CD14-positive monocyte (primary cell): ENCODE data around the gene ANGPTL2. TPM values are rescaled to one million over a fixed set of nuclear protein-coding genes. Genes with fewer than 3 reads are reported as not detected.
A peak's percentile ranks its signal among the peaks of the same experiment; 100 is the strongest.

Experiments
- DNase-seq, 3 donors: peaks; one replicate each; pipeline ENCODE4 v3.0.0-alpha.2; 2011 to 2022
- H2AFZ ChIP-seq: 2 replicates; pipeline ENCODE4 v1.6.0; 2012; ENCODE audit warnings: mild to moderate bottlenecking, low read depth, low read length, inconsistent platforms; ENCODE audit not compliant: insufficient read depth, poor library complexity, severe bottlenecking
- H3K27ac ChIP-seq, 2 donors: 1 replicate in 1 of 2; 2 replicates in 1 of 2; pipeline ENCODE4 v1.5.1; 2012 to 2013; ENCODE audit warnings: low read length in 2 of 2, control low read depth in 1 of 2, inconsistent platforms in 1 of 2, low read depth in 1 of 2, mild to moderate bottlenecking in 1 of 2
- H3K27me3 ChIP-seq, 2 donors: one replicate each; pipeline versions ENCODE4 v1.6.0 to v1.6.1; 2011 to 2013; ENCODE audit warnings: low read length in 2 of 2; ENCODE audit not compliant: control insufficient read depth in 2 of 2, insufficient read depth in 2 of 2
- H3K36me3 ChIP-seq, 2 donors: replicated peaks in 1 of 2; 1 replicate in 1 of 2; 2 replicates in 1 of 2; pipeline versions ENCODE4 v1.5.1 to v1.6.1; 2012 to 2013; ENCODE audit warnings: low read length in 2 of 2, control low read depth in 1 of 2, inconsistent platforms in 1 of 2, mild to moderate bottlenecking in 1 of 2; ENCODE audit not compliant: insufficient read depth in 2 of 2, control insufficient read depth in 1 of 2
- H3K4me1 ChIP-seq, 2 donors: 1 replicate in 1 of 2; 2 replicates in 1 of 2; pipeline versions ENCODE4 v1.5.1 to v1.6.1; 2012 to 2013; ENCODE audit warnings: low read length in 2 of 2, control low read depth in 1 of 2, inconsistent platforms in 1 of 2, mild to moderate bottlenecking in 1 of 2, moderate library complexity in 1 of 2; ENCODE audit not compliant: insufficient read depth in 2 of 2, control insufficient read depth in 1 of 2
- H3K4me2 ChIP-seq: replicated peaks from 2 replicates; pipeline ENCODE3; 2012; ENCODE audit warnings: low read length, moderate library complexity, mild to moderate bottlenecking; ENCODE audit not compliant: poor library complexity, severe bottlenecking; ENCODE audit errors: extremely low read depth
- H3K4me3 ChIP-seq, 3 experiments: fragments of 200-600 bp in 1 of 3; sonication (generic) in 1 of 3; replicated peaks in 1 of 3; 1 replicate in 2 of 3; 2 replicates in 1 of 3; pipeline ENCODE4 v1.5.1; 2011 to 2013; ENCODE audit warnings: low read length in 3 of 3, mild to moderate bottlenecking in 3 of 3, control low read depth in 2 of 3, low read depth in 2 of 3, inconsistent platforms in 1 of 3, moderate library complexity in 1 of 3
- H3K79me2 ChIP-seq: 2 replicates; pipeline ENCODE4 v1.6.0; 2012; ENCODE audit warnings: mild to moderate bottlenecking, control low read depth, inconsistent platforms, low read length, moderate library complexity; ENCODE audit not compliant: insufficient read depth
- H3K9ac ChIP-seq: 2 replicates; pipeline ENCODE4 v1.6.0; 2017; ENCODE audit warnings: low read length, mild to moderate bottlenecking; ENCODE audit not compliant: insufficient read depth, poor library complexity, severe bottlenecking
- H3K9me3 ChIP-seq, 2 donors: replicated peaks in 1 of 2; 1 replicate in 1 of 2; 2 replicates in 1 of 2; pipeline versions ENCODE4 v1.5.1 to v1.6.1; 2012 to 2013; ENCODE audit warnings: low read length in 2 of 2, control low read depth in 1 of 2; ENCODE audit not compliant: control insufficient read depth in 1 of 2, insufficient read depth in 1 of 2
- H4K20me1 ChIP-seq: 2 replicates; pipeline ENCODE4 v1.6.0; 2012; ENCODE audit warnings: mild to moderate bottlenecking, low read length, control low read depth, moderate library complexity; ENCODE audit not compliant: insufficient read depth
- H3K27ac Mint-ChIP-seq, 7 donors: one replicate each; pipeline ENCODE4 v1.8.0; 2020; ENCODE audit warnings: mild to moderate bottlenecking in 7 of 7, mixed read lengths in 7 of 7, moderate library complexity in 6 of 7, inconsistent platforms in 2 of 7
- H3K27me3 Mint-ChIP-seq, 3 donors: one replicate each; pipeline ENCODE4 v1.8.0; 2021 to 2022; ENCODE audit warnings: low read depth in 3 of 3, mild to moderate bottlenecking in 3 of 3, mixed read lengths in 3 of 3, moderate library complexity in 3 of 3, inconsistent platforms in 1 of 3
- H3K36me3 Mint-ChIP-seq, 2 donors: one replicate each; pipeline ENCODE4 v1.8.0; 2020; ENCODE audit warnings: mixed read lengths in 2 of 2, inconsistent platforms in 1 of 2, mild to moderate bottlenecking in 1 of 2
- H3K4me1 Mint-ChIP-seq: one replicate; pipeline ENCODE4 v1.8.0; 2020; ENCODE audit warnings: mild to moderate bottlenecking, mixed read lengths
- H3K4me3 Mint-ChIP-seq, 2 donors: one replicate each; pipeline ENCODE4 v1.8.0; 2020; ENCODE audit warnings: mild to moderate bottlenecking in 2 of 2, mixed read lengths in 2 of 2, moderate library complexity in 1 of 2
- H3K9me3 Mint-ChIP-seq, 7 donors: one replicate each; pipeline ENCODE4 v1.8.0; 2020 to 2022; ENCODE audit warnings: mixed read lengths in 7 of 7, mild to moderate bottlenecking in 6 of 7, moderate library complexity in 6 of 7, inconsistent platforms in 2 of 7
- CTCF ChIP-seq: fragments of 200-600 bp; IDR thresholded peaks from one replicate; pipeline ENCODE4 v1.8.0; 2022; ENCODE audit warnings: antibody characterized with exemption, mild to moderate bottlenecking
- WGBS: methylation state at CpG from one replicate; pipeline ENCODE4 v1.1.5; 2013; ENCODE audit warnings: missing lambda C conversion rate; ENCODE audit not compliant: insufficient coverage; 5-methylcytosine and 5-hydroxymethylcytosine counted together
- intact Hi-C, 2 donors: fragments of 100-400 bp; cut with micrococcal nuclease; formaldehyde crosslinking; loops; one replicate each; pipeline versions ENCODE4 v1.15.0 to v1.15.1; 2023
- polyA plus RNA-seq, 3 donors: library from polyadenylated mRNA; depleted of rRNA in 1 of 3; unstranded in 2 of 3; stranded (reverse) in 1 of 3; fragments of 300-500 nt in 2 of 3; fragments of >200 nt in 1 of 3; fragmentation: Illumina TruSeq in 2 of 3; gene quantifications; 1 replicate in 2 of 3; 2 replicates in 1 of 3; pipeline ENCODE4 v1.2.3, GENCODE V29; 2012 to 2021

The ANGPTL2 gene
- polyA plus RNA-seq, 3 donors: not detected

DNA sequence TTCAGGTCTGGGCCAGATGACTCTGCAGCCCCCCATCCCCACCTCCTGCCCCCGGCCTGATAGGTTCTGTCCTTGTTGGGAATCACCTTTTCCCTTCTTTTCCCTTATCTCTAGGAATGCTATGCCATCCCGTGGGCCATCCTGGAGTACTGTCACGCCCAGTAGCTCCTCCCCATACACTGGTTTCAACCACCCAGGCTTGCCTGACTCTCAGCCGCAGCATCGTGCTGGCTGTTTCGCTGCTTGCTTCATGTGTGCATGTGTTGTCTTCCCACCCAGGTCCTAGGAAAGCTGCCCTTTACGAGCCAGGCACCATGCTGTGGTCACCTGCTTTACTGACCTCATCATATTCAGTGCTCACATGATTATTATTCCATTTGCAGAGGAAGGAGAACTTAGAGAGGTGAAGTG lies 71.8 kb downstream of the ANGPTL2 start:
- no peak for TF ChIP-seq CTCF
- H3K27me3 ChIP-seq: no peaks in the 10 kb centered on the region
- Mint-ChIP-seq H3K27ac (peak overlapping the region in 1 of 7 donors; percentile 12), H3K4me3 (no peak overlapping the region), H3K9me3 (peaks cover 0 to 2% (median 0%) of the 10 kb centered on the region in 7 donors), H3K36me3 (peaks cover 11 to 14% of the 10 kb centered on the region in 2 donors), H3K4me1 (peaks cover 36% of the 10 kb centered on the region), H3K27me3 (peaks cover 0 to 13% (median 8%) of the 10 kb centered on the region in 3 donors)
- intact Hi-C loops: no loop called here
- no peak for DNase-seq
- whole genome bisulfite sequencing: 97% methylated on average over 6 of the region's 7 CpGs
- no peak overlapping the region for H2AFZ ChIP-seq
- no peak overlapping the region for H3K4me2 ChIP-seq
- H3K9me3 ChIP-seq: no peaks in the 10 kb centered on the region
- no peak overlapping the region for H3K27ac ChIP-seq
- H3K36me3 ChIP-seq: no peaks in the 10 kb centered on the region
- no peaks in the 10 kb centered on the region for H4K20me1 ChIP-seq
- H3K9ac ChIP-seq: no peak overlapping the region
- no peak overlapping the region for H3K4me3 ChIP-seq
- peaks cover 21% of the 10 kb centered on the region in 2 donors for H3K4me1 ChIP-seq
- no peaks in the 10 kb centered on the region for H3K79me2 ChIP-seq

GRCh38 chr9:127050152-127050551 lies 72.3 kb downstream of the ANGPTL2 start:
- Histone ChIP-seq H3K9ac (no peak overlapping the region), H3K4me2 (no peak overlapping the region), H3K9me3 (no peaks in the 10 kb centered on the region), H3K79me2 (no peaks in the 10 kb centered on the region), H3K36me3 (no peaks in the 10 kb centered on the region), H3K4me3 (no peak overlapping the region), H3K27me3 (no peaks in the 10 kb centered on the region), H3K27ac (no peak overlapping the region), H2AFZ (no peak overlapping the region), H4K20me1 (no peaks in the 10 kb centered on the region), H3K4me1 (peaks cover 21% of the 10 kb centered on the region in 2 donors)
- H3K4me1 Mint-ChIP-seq: peaks cover 36% of the 10 kb centered on the region
- H3K9me3 Mint-ChIP-seq: peaks cover 0 to 2% (median 0%) of the 10 kb centered on the region in 7 donors
- H3K4me3 Mint-ChIP-seq: no peak overlapping the region
- intact Hi-C loops: no loop called here
- peaks cover 0 to 13% (median 8%) of the 10 kb centered on the region in 3 donors for H3K27me3 Mint-ChIP-seq
- H3K36me3 Mint-ChIP-seq: peaks cover 11 to 14% of the 10 kb centered on the region in 2 donors
- TF ChIP-seq CTCF: no peak
- WGBS: no CpG with 5 or more reads among the region's 3 CpGs
- DNase-seq: no peak
- peak overlapping the region in 1 of 7 donors; percentile 2 for H3K27ac Mint-ChIP-seq
